ENCODE data around the gene PTPN11. TPM values are rescaled to one million over a fixed set of nuclear protein-coding genes. Genes with fewer than 3 reads are reported as not detected.
A peak's percentile ranks its signal among the peaks of the same experiment; 100 is the strongest.

PTPN11 gene
- total and polyA plus RNA-seq, 2 of the 8 experiments (the other 6 are each of a cell fraction or from before 2014, with no cell fraction given): 28.3 to 133 TPM

DNA sequence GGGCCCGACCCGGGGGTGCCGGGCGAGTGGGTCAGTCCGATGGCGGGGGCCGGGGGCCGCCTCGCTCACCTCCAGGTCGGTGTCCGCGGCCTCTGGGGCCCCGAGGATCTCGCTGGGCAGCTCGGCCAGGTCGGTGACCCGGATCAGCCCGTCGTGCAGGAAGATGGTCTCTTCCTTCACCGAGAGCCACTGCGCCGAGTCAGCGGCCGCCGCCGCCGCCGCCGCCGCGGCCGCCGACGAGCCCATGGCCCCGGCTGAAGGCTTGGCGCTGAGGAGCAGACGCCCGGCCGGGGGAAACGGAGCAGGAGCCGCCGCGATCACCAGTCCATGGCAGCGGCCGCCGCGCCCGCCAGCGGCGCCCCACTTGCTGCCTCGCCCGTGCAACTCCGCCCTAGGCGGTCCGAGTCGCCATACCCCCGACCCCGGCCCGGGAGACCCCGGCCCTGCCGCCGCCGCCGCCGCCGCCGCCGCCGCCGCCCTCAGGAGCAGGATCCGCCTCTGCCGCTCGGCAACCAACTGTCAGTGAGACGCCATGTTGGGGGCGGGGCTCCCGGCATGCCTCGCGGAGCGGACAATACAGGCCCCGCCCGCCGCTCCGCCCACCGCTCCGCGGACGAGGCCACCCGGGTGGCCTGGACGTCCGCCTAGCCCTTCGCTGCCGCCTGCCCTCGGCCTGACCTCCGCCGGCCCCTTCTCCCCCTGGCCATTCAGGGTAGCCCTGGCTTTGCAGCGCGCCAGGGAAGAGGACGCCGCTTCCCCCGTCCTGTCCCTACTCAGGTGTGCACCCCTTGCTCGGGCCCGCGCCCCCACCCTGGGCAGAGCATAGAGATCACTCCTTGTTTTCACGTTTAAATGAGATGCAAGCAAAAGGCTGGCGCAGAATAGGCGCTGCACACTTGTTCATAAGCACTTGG lies 36.6 kb upstream of the PTPN11 start, which contains the start of gene HECTD4:
Gene HECTD4 (minus strand): TSS at position 549 of the 914 bp plus-strand sequence. CDS start 303 bp downstream, at position 246.
- 7% methylated on average over 35 of the region's 106 CpGs; no CpG with 5 or more reads in 1 of the 2 experiments for WGBS, 2 experiments (ENCODE audit: extremely low coverage in 1 of 2, insufficient coverage in 1 of 2, insufficient read length in 1 of 2, insufficient replicate concordance in 2 of 2, low coverage in 1 of 2, low lambda C conversion rate in 2 of 2, missing lambda C conversion rate in 1 of 2)
- peak within 1 kb of the TSS; percentile 84 to 92 for H3K4me2 ChIP-seq (ENCODE audit: insufficient read depth in 1 of 2, low read depth in 2 of 2, low read length in 2 of 2)
- H3K4me3 ChIP-seq (ENCODE audit: extremely low read depth in 1 of 4, insufficient read depth in 2 of 4, low read depth in 3 of 4, low read length in 4 of 4): peak within 1 kb of the TSS; percentile 75 to 86 (median 82)
- TF ChIP-seq TEAD4 (IDR thresholded peaks at IDR 0.05; ENCODE audit: low read depth, low read length) (no peak), PHF8 (conservative IDR thresholded peaks at IDR 0.05; ENCODE audit: low read depth, low read length) (peak; percentile 53), NANOG (IDR thresholded peaks at IDR 0.05; ENCODE audit: insufficient read depth, low read depth, low read length, poor library complexity, severe bottlenecking) (no peak), HDAC6 (IDR thresholded peaks at IDR 0.05; ENCODE audit: low read depth, low read length) (no peak), CREB1 (IDR thresholded peaks at IDR 0.05) (0 out of 2 replicates have a peak, but pooled peaks have one; percentile 14), SP4 (IDR thresholded peaks at IDR 0.05; ENCODE audit: low read length) (peak; percentile 76; the same call in 1 of the 2 replicates), EP300 (IDR thresholded peaks at IDR 0.05; ENCODE audit: borderline replicate concordance in 1 of 2, low read depth in 2 of 2, low read length in 2 of 2) (peak in 1 of 2 experiments; percentile 53; a peak in 1 of 3 replicates), TAF1 (IDR thresholded peaks at IDR 0.05; ENCODE audit: low read depth, low read length) (peak; percentile 52; the same call in 1 of the 2 replicates), POLR2A (IDR thresholded peaks at IDR 0.05; ENCODE audit: control extremely low read depth in 1 of 2, low read depth in 2 of 2, low read length in 2 of 2) (peak in 1 of 2 experiments; percentile 14; a peak in 1 of 3 replicates), ZNF274 (IDR thresholded peaks at IDR 0.05; ENCODE audit: borderline replicate concordance, extremely low read depth, low read length) (no peak)

More for the DNA sequence above, 36.6 kb upstream of the PTPN11 start, which contains the start of gene HECTD4:
- Histone ChIP-seq H4K8ac (ENCODE audit: extremely low read depth, insufficient read depth, low read length) (peak within 1 kb of the TSS; percentile 39; the same call in 1 of the 2 replicates), H2BK12ac (ENCODE audit: low read depth, low read length) (no peak within 1 kb of the TSS), H3K79me1 (ENCODE audit: low read depth, low read length) (peaks cover 6% of the 10 kb centered on the region; the same call in 1 of the 2 replicates), H3K56ac (replicated peaks; ENCODE audit: insufficient read length, low read depth, low read length) (no peak within 1 kb of the TSS), H3K79me2 (ENCODE audit: control insufficient read depth in 1 of 2, insufficient read depth in 2 of 2, low read length in 2 of 2) (peaks cover 0 to 38% of the 10 kb centered on the region in 2 experiments; a peak in 3 of 4 replicates), H3K18ac (ENCODE audit: extremely low read depth, low read length) (no peak within 1 kb of the TSS; the same call in 1 of the 2 replicates), H3K27me3 (replicated peaks in 1 of 4; ENCODE audit: control insufficient read depth in 3 of 4, extremely low read depth in 1 of 4, insufficient read depth in 3 of 4, low read length in 3 of 4) (no peaks in the 10 kb centered on the region), H3K4ac (replicated peaks; ENCODE audit: insufficient read length, low read depth, low read length) (peak within 1 kb of the TSS; percentile 53), H2BK15ac (ENCODE audit: low read length) (no peak within 1 kb of the TSS), H3K9ac (replicated peaks in 1 of 4; ENCODE audit: extremely low read depth in 1 of 4, low read depth in 3 of 4, low read length in 3 of 4) (peak within 1 kb of the TSS; percentile 41 to 80 (median 56); a peak in 6 of 7 replicates), H4K91ac (replicated peaks; ENCODE audit: insufficient read length, low read length) (no peak within 1 kb of the TSS), H4K5ac (ENCODE audit: insufficient read length, low read depth, low read length) (peak within 1 kb of the TSS; percentile 20), H3K36me3 (ENCODE audit: control insufficient read depth in 2 of 4, insufficient read depth in 4 of 4, low read length in 3 of 4) (no peaks in the 10 kb centered on the region), H2AFZ (ENCODE audit: low read length) (peak within 1 kb of the TSS; percentile 42; the same call in 1 of the 2 replicates), H3K27ac (ENCODE audit: low read depth, low read length) (no peak within 1 kb of the TSS; the same call in 1 of the 2 replicates), H2BK20ac (ENCODE audit: low read length) (no peak within 1 kb of the TSS), H4K20me1 (replicated peaks in 1 of 2; ENCODE audit: control insufficient read depth in 1 of 2, insufficient read depth in 2 of 2, low read length in 2 of 2) (peaks cover 0 to 4% of the 10 kb centered on the region in 2 experiments), H2AK5ac (ENCODE audit: low read depth, low read length) (no peak within 1 kb of the TSS), H3K9me3 (ENCODE audit: insufficient read depth in 2 of 2, low read depth in 1 of 2, low read length in 1 of 2) (no peaks in the 10 kb centered on the region), H2BK5ac (ENCODE audit: low read depth, low read length) (no peak within 1 kb of the TSS; the same call in 1 of the 2 replicates), H2BK120ac (replicated peaks; ENCODE audit: low read depth, low read length) (no peak within 1 kb of the TSS), H3K23ac (ENCODE audit: insufficient read length) (no peak within 1 kb of the TSS), H3K23me2 (ENCODE audit: low read depth, low read length) (peaks cover 7% of the 10 kb centered on the region; the same call in 1 of the 2 replicates), H3K4me1 (replicated peaks in 1 of 4; ENCODE audit: control insufficient read depth in 3 of 4, insufficient read depth in 4 of 4, low read length in 3 of 4) (peaks cover 0 to 8% (median 2%) of the 10 kb centered on the region in 4 experiments; a peak in 5 of 7 replicates), H3K14ac (ENCODE audit: insufficient read length) (no peak within 1 kb of the TSS)
- FAIRE-seq (no peak), DNase-seq (ENCODE audit: low read depth in 1 of 2, low spot score in 2 of 2) (peak; percentile 49 to 98)
- ChIA-PET POLR2A (ENCODE audit: partially characterized antibody) (interaction anchor here (0.6 to 1.8 kb wide), 4 partner anchors 12 to 615 kb away, joined by 3 to 5 read pairs (median 5); partner anchors contain the start of gene ALDH2), CTCF (ENCODE audit: partially characterized antibody) (interaction anchor here (2.0 kb wide), 1 partner anchor 184 kb away, joined by 7 read pairs; no protein-coding TSS in a partner anchor)
